SK-N-SH treated with all-trans-retinoic acid at 6 μM for 48 hours (cell line): Measurements from ENCODE around the gene KASH5.

ENCODE experiments used
- CSDC2 ChIP-seq: fragments of 250-450 bp; sonication (Bioruptor Pico); IDR thresholded peaks from 2 replicates; pipeline ENCODE4 v1.5.0; 2020; ENCODE audit warnings: mild to moderate bottlenecking, moderate library complexity
- GLIS3 ChIP-seq: fragments of 250-450 bp; sonication (Bioruptor Pico); IDR thresholded peaks from 2 replicates; pipeline ENCODE4 v1.5.0; 2020; ENCODE audit warnings: mild to moderate bottlenecking, moderate library complexity
- TOX ChIP-seq: fragments of 250-450 bp; sonication (Bioruptor Pico); IDR thresholded peaks from 2 replicates; pipeline ENCODE4 v1.8.0; 2021; ENCODE audit warnings: mild to moderate bottlenecking, moderate library complexity, borderline replicate concordance
- ZC3H10 ChIP-seq: fragments of 250-450 bp; sonication (Bioruptor Pico); IDR thresholded peaks from 2 replicates; pipeline ENCODE4 v1.5.1; 2021; ENCODE audit warnings: mild to moderate bottlenecking, moderate library complexity
- ZFP3 ChIP-seq: fragments of 250-450 bp; sonication (Bioruptor Pico); IDR thresholded peaks from 2 replicates; pipeline ENCODE4 v1.5.0; 2020; ENCODE audit warnings: mild to moderate bottlenecking, moderate library complexity
- ZFP30 ChIP-seq: fragments of 450-650 bp; formaldehyde crosslinking; IDR thresholded peaks from 2 replicates; pipeline ENCODE4 v1.5.0; 2022; ENCODE audit warnings: mild to moderate bottlenecking, moderate library complexity
- TF ChIP-seq, protein P1 (sequence below): fragments of 250-450 bp; sonication (Bioruptor Pico); IDR thresholded peaks from 2 replicates; pipeline ENCODE4 v1.8.0; 2020; ENCODE audit warnings: mild to moderate bottlenecking, moderate library complexity, borderline replicate concordance

GRCh38 chr19:49366110-49366509 lies 21.9 kb upstream of the KASH5 start:
- TF ChIP-seq ZC3H10 = no peak
- no peak for TF ChIP-seq TOX (CRISPR knock-in tag)
- TF ChIP-seq, protein P1, sequence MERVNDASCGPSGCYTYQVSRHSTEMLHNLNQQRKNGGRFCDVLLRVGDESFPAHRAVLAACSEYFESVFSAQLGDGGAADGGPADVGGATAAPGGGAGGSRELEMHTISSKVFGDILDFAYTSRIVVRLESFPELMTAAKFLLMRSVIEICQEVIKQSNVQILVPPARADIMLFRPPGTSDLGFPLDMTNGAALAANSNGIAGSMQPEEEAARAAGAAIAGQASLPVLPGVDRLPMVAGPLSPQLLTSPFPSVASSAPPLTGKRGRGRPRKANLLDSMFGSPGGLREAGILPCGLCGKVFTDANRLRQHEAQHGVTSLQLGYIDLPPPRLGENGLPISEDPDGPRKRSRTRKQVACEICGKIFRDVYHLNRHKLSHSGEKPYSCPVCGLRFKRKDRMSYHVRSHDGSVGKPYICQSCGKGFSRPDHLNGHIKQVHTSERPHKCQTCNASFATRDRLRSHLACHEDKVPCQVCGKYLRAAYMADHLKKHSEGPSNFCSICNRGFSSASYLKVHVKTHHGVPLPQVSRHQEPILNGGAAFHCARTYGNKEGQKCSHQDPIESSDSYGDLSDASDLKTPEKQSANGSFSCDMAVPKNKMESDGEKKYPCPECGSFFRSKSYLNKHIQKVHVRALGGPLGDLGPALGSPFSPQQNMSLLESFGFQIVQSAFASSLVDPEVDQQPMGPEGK (CRISPR knock-in tag) = no peak
- TF ChIP-seq GLIS3 (CRISPR knock-in tag) = no peak
- TF ChIP-seq ZFP3 (CRISPR knock-in tag) = no peak
- no peak for TF ChIP-seq ZFP30 (CRISPR knock-in tag)
- no peak for TF ChIP-seq CSDC2
